Measurements from ENCODE around the gene ZNF322. TPM values are rescaled to one million over a fixed set of nuclear protein-coding genes. Genes with fewer than 3 reads are reported as not detected.

ZNF322 gene
- total RNA-seq, 2 donors from 2014 or later, result 11.5 to 13.5 TPM

DNA sequence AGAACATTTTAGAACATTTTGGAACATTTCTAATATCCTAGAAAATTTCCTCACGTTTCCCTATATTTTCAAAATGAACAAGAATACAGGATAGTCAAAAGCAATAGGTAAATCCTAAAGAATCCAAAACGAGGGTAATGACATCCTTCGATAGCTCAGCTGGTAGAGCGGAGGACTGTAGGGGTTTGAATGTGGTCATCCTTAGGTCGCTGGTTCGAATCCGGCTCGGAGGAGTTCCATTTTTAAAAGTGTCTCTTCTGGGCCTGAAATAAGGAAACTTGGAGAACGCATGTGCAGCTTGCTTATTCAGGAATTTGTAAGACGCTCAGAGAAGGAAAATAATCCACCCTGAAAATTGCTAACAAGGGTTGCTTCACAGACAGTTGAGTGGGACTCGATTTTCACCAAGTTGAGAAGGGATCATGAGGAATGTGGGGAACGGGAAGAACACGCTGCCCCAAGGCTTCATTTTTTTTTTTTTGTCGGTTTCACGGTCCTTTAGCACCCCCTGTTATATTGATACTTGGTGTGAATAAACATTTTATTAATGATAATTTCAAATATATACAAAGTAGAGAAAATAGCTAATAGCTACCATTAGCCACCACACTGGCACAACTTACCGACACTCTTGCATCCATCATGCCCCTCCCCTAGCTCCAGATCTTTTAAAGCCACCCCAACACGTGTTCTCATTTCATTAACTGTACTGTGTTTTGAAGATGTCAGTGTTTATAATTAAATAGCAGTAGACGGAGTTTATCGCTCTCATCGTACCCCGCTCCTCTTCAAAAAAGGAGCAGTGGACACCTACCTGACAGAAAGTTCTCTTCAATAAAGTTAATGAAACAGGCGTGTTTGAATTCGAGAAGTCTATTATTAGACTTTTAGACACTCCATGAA lies 64.6 kb downstream of the ZNF322 start:
- Mint-ChIP-seq H3K27me3 (ENCODE audit: low read depth) (peaks cover 25% of the 10 kb centered on the region), H3K9me3 (no peaks in the 10 kb centered on the region), H3K27ac (peak overlapping the region; percentile 90), H3K4me1 (ENCODE audit: low read depth) (peaks cover 32% of the 10 kb centered on the region), H3K4me3 (peak overlapping the region; percentile 52 to 69), H3K36me3 (ENCODE audit: insufficient read depth in 2 of 2) (peaks cover 4 to 11% of the 10 kb centered on the region in 2 donors)
- DNase-seq (peak; percentile 46 to 57), ATAC-seq (replicated peaks in 1 of 2) (peak in 1 of 2 donors; percentile 18)

GRCh38 chr6:26594131-26594498 lies 65.4 kb downstream of the ZNF322 start:
- DNase-seq (no peak), ATAC-seq (replicated peaks in 1 of 2) (no peak)
- H3K27me3 Mint-ChIP-seq (ENCODE audit: low read depth), result peaks cover 25% of the 10 kb centered on the region
- H3K4me3 Mint-ChIP-seq, result peak overlapping the region; percentile 52 to 69
- H3K36me3 Mint-ChIP-seq (ENCODE audit: insufficient read depth in 2 of 2), result peaks cover 3 to 9% of the 10 kb centered on the region in 2 donors
- peak overlapping the region; percentile 90 for H3K27ac Mint-ChIP-seq
- H3K9me3 Mint-ChIP-seq, result no peaks in the 10 kb centered on the region
- peaks cover 24% of the 10 kb centered on the region for H3K4me1 Mint-ChIP-seq (ENCODE audit: low read depth)

DNA sequence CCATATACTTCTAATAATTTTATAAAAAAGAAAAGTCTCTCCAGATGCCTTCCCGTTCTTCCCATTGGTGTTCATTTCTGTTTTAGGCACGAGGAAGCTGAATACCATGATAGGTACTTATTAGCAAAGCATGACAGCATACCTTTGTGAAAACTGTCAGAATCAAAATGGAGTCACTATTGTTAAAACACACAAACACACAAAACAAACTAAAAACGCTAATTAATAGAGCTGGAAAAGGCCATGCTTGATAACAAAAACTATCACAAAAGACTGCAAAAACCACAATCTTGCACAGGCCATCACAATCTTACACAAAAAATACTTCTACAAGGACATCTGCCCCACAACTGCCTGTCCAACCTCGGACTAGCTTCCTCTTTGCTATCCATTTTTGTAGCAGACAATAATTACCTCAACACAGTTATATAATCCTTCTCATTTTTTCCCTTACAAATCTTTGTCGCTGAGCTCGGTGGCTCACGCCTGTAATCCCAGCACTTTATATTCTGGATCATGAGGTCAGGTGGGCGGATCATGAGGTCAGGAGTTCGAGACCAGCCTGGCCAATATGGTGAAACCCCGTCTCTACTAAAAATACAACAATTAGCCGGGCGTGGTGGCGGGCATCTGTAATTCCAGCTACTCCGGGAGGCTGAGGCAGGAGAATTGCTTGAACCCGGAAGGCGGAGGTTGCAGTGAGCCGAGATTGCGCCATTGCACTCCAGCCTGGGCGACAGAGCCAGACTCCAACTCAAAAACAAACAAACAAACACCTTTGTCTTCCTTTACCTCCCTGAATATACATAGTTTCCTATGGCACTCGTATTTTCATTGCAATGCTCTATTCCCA lies 66.0 kb downstream of the ZNF322 start:
- ATAC-seq (replicated peaks in 1 of 2) (no peak), DNase-seq (no peak)
- Mint-ChIP-seq H3K27ac (no peak overlapping the region), H3K4me3 (peak overlapping the region; percentile 52 to 69), H3K36me3 (ENCODE audit: insufficient read depth in 2 of 2) (peaks cover 3 to 7% of the 10 kb centered on the region in 2 donors), H3K27me3 (ENCODE audit: low read depth) (peaks cover 25% of the 10 kb centered on the region), H3K9me3 (no peaks in the 10 kb centered on the region), H3K4me1 (ENCODE audit: low read depth) (peaks cover 18% of the 10 kb centered on the region)

GRCh38 chr6:26592649-26593048 lies 66.9 kb downstream of the ZNF322 start:
- DNase-seq (no peak), ATAC-seq (replicated peaks in 1 of 2) (no peak)
- Mint-ChIP-seq H3K4me3 (no peak overlapping the region), H3K9me3 (no peaks in the 10 kb centered on the region), H3K4me1 (ENCODE audit: low read depth) (peaks cover 9% of the 10 kb centered on the region), H3K27me3 (ENCODE audit: low read depth) (peaks cover 25% of the 10 kb centered on the region), H3K27ac (no peak overlapping the region), H3K36me3 (ENCODE audit: insufficient read depth in 2 of 2) (peaks cover 0 to 2% of the 10 kb centered on the region in 2 donors)

DNA sequence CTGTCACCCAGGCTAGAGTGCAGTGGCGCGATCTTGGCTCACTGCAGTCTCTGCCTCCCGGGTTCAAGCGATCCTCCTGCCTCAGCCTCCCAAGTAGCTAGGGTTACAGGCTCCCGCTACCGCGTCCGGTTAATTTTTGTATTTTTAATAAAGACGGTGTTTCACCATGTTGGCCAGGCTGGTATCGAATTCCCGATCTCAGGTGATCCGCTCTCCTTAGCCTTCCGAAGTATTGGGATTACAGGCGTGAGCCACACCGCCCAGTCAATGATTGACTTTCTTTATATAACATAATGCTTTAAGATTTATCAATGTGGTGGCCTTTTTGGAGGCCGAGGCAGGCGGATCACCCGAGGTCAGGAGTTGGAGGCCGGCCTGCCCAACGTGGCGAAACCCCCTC lies 70.6 kb downstream of the ZNF322 start:
- no peaks in the 10 kb centered on the region for H3K36me3 Mint-ChIP-seq (ENCODE audit: insufficient read depth in 2 of 2)
- ATAC-seq (replicated peaks in 1 of 2) (no peak), DNase-seq (no peak)
- no peaks in the 10 kb centered on the region for H3K9me3 Mint-ChIP-seq
- H3K4me3 Mint-ChIP-seq, result no peak overlapping the region
- H3K27me3 Mint-ChIP-seq (ENCODE audit: low read depth), result peaks cover 32% of the 10 kb centered on the region
- H3K27ac Mint-ChIP-seq, result no peak overlapping the region
- H3K4me1 Mint-ChIP-seq (ENCODE audit: low read depth), result peaks cover 5% of the 10 kb centered on the region

Other genes with a start within 250 kb of the ZNF322 start
- 10 to 100 TPM; 35.9 to 38.3 TPM for gene BTN3A3, start 219.2 kb downstream of the ZNF322 start, total RNA-seq
- gene BTN2A1, start 201.8 kb downstream of the ZNF322 start, total RNA-seq, result 10 to 100 TPM; 24.3 to 25.7 TPM
- under 1 TPM in 1 of 2 donors, not detected in 1; 0.10 TPM for gene BTN1A1, start 159.4 kb downstream of the ZNF322 start, total RNA-seq
- gene HMGN4, start 121.4 kb downstream of the ZNF322 start, total RNA-seq, result 10 to 100 TPM; 84.7 to 90.9 TPM
- gene ABT1, start 62.8 kb downstream of the ZNF322 start, total RNA-seq, result 10 to 100 TPM; 20.9 to 21.8 TPM

Measured in activated T-cell treated with anti-CD3 and anti-CD28 coated beads, Interleukin-2, amount 50 U/mL, for 72 hours (primary cell).